HepG2 (cell line): ENCODE results near the gene FMNL2. TPM values are rescaled to one million over a fixed set of nuclear protein-coding genes. Genes with fewer than 3 reads are reported as not detected.

Experiments used
- BCL6 ChIP-seq: IDR thresholded peaks from 2 replicates; pipeline ENCODE4 v1.6.1; 2016; ENCODE audit warnings: missing genetic modification reagents, missing compliant biosample characterization
- FOXJ3 ChIP-seq: sonication (generic); formaldehyde crosslinking; IDR thresholded peaks from 2 replicates; pipeline ENCODE4 v1.4.0; 2020; ENCODE audit warnings: missing genetic modification reagents, mild to moderate bottlenecking, borderline replicate concordance
- HNF4A ChIP-seq: sonication (generic); formaldehyde crosslinking; IDR thresholded peaks from 2 replicates; pipeline ENCODE4 v1.4.0; 2020; ENCODE audit warnings: missing genetic modification reagents
- MTF1 ChIP-seq: sonication (generic); formaldehyde crosslinking; IDR thresholded peaks from 2 replicates; pipeline ENCODE4 v1.5.0; 2020; ENCODE audit warnings: missing genetic modification reagents
- PHF5A ChIP-seq: IDR thresholded peaks from one replicate; pipeline ENCODE4 v1.6.1; 2018; ENCODE audit warnings: low read depth, missing genetic modification reagents; ENCODE audit not compliant: unreplicated experiment
- PHF8 ChIP-seq: sonication (generic); formaldehyde crosslinking; IDR thresholded peaks from 2 replicates; pipeline ENCODE4 v1.5.0; 2020; ENCODE audit warnings: missing genetic modification reagents
- SOX6 ChIP-seq, 2 experiments: fragments of 450-650 bp in 1 of 2; sonication (generic) in 1 of 2; formaldehyde crosslinking in 1 of 2; IDR thresholded peaks; 2 replicates each; pipeline versions ENCODE4 v1.4.0 to v1.6.1; 2017 to 2020; ENCODE audit warnings: antibody characterized with exemption in 1 of 2, mild to moderate bottlenecking in 1 of 2, missing genetic modification reagents in 1 of 2
- XRCC5 ChIP-seq: fragments of 200-400 bp; formaldehyde crosslinking; optimal IDR thresholded peaks from 2 replicates; pipeline ENCODE3; 2017; ENCODE audit warnings: mild to moderate bottlenecking, low read length
- ZC3H4 ChIP-seq: sonication (generic); formaldehyde crosslinking; IDR thresholded peaks from 2 replicates; pipeline ENCODE4 v1.4.0; 2020; ENCODE audit warnings: missing genetic modification reagents, borderline replicate concordance
- ZEB1 ChIP-seq: IDR thresholded peaks from 2 replicates; pipeline ENCODE4 v1.6.1; 2012; ENCODE audit warnings: mild to moderate bottlenecking, low read depth, inconsistent platforms; ENCODE audit not compliant: insufficient replicate concordance
- ZNF121 ChIP-seq: sonication (generic); formaldehyde crosslinking; IDR thresholded peaks from 2 replicates; pipeline ENCODE4 v1.5.0; 2020; ENCODE audit warnings: mild to moderate bottlenecking, missing genetic modification reagents
- ZNF30 ChIP-seq: sonication (generic); formaldehyde crosslinking; IDR thresholded peaks from 2 replicates; pipeline ENCODE4 v1.5.0; 2020; ENCODE audit warnings: mild to moderate bottlenecking, missing genetic modification reagents
- polyA plus RNA-seq, 8 experiments: library from polyadenylated mRNA; depleted of rRNA in 3 of 8; stranded (reverse) in 7 of 8; unstranded in 1 of 8; fragments of >200 nt; fragmentation: Illumina TruSeq in 4 of 8; extraction: Trizol in 4 of 8; gene quantifications; 2 replicates each; pipeline versions ENCODE4 v1.2.1 to v1.2.3, GENCODE V29; 2011 to 2016; ENCODE audit warnings: low read depth in 4 of 8, missing spikeins in 1 of 8, mixed read lengths in 1 of 8; ENCODE audit not compliant: insufficient read depth in 1 of 8
- total RNA-seq, 5 experiments: library from RNA; depleted of rRNA; stranded (reverse); fragments of >200 nt; fragmentation: Illumina TruSeq; extraction: Trizol; gene quantifications; 2 replicates each; pipeline ENCODE4 v1.2.3, GENCODE V29; 2016; ENCODE audit warnings: low read depth in 1 of 5
- TF ChIP-seq, protein P1 (sequence below): fragments of 450-650 bp; IDR thresholded peaks from 2 replicates; pipeline ENCODE4 v1.6.1; 2017; ENCODE audit warnings: mild to moderate bottlenecking
- TF ChIP-seq, protein P2 (sequence below): IDR thresholded peaks from 2 replicates; pipeline ENCODE4 v1.6.1; 2016; ENCODE audit warnings: low read depth
- TF ChIP-seq, protein P3 (sequence below): sonication (generic); formaldehyde crosslinking; IDR thresholded peaks from 2 replicates; pipeline ENCODE4 v1.9.0; 2022; ENCODE audit warnings: missing genetic modification reagents, mild to moderate bottlenecking, borderline replicate concordance
- TF ChIP-seq, protein P4 (sequence below): sonication (generic); formaldehyde crosslinking; IDR thresholded peaks from 2 replicates; pipeline ENCODE4 v1.4.0; 2020; ENCODE audit warnings: mild to moderate bottlenecking, missing genetic modification reagents
- TF ChIP-seq, protein P5 (sequence below), 2 experiments: sonication (generic) in 1 of 2; formaldehyde crosslinking in 1 of 2; IDR thresholded peaks; 2 replicates each; pipeline versions ENCODE4 v1.4.0 to v1.6.1; 2016 to 2020; ENCODE audit warnings: borderline replicate concordance in 1 of 2, low read depth in 1 of 2, mild to moderate bottlenecking in 1 of 2, missing genetic modification reagents in 1 of 2
- TF ChIP-seq, protein P6 (sequence below): sonication (generic); formaldehyde crosslinking; IDR thresholded peaks from 2 replicates; pipeline ENCODE4 v1.8.1; 2023; ENCODE audit warnings: missing genetic modification reagents, inconsistent platforms, borderline replicate concordance

Gene FMNL2
- total and polyA plus RNA-seq, 2 of the 13 experiments (the other 11 are each of a cell fraction or from before 2014, with no cell fraction given), result 66.5 to 67.7 TPM

DNA sequence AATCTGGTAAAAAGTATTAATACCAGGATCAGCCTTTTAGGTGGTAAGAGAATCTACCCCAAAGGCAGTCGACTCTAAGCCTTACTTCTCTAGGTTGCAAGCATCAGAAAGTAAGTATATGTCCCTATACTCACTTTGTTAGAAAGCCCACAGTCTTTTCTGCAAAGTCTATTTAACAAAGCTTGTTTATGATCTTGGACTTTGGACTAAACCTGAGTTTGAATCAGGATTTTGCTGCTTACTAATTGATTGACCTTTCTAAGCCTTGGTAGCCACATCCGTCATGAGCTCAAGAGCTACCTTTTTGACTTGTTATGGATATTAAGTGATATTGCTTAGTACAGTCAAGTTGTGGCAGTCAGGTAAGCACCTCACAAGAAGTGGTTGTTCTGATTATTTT, 18.4 kb downstream of the FMNL2 start (continued):
- TF ChIP-seq, protein P1, sequence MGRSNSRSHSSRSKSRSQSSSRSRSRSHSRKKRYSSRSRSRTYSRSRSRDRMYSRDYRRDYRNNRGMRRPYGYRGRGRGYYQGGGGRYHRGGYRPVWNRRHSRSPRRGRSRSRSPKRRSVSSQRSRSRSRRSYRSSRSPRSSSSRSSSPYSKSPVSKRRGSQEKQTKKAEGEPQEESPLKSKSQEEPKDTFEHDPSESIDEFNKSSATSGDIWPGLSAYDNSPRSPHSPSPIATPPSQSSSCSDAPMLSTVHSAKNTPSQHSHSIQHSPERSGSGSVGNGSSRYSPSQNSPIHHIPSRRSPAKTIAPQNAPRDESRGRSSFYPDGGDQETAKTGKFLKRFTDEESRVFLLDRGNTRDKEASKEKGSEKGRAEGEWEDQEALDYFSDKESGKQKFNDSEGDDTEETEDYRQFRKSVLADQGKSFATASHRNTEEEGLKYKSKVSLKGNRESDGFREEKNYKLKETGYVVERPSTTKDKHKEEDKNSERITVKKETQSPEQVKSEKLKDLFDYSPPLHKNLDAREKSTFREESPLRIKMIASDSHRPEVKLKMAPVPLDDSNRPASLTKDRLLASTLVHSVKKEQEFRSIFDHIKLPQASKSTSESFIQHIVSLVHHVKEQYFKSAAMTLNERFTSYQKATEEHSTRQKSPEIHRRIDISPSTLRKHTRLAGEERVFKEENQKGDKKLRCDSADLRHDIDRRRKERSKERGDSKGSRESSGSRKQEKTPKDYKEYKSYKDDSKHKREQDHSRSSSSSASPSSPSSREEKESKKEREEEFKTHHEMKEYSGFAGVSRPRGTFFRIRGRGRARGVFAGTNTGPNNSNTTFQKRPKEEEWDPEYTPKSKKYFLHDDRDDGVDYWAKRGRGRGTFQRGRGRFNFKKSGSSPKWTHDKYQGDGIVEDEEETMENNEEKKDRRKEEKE, result no peak
- TF ChIP-seq MTF1 (CRISPR knock-in tag), result no peak
- TF ChIP-seq, protein P2, sequence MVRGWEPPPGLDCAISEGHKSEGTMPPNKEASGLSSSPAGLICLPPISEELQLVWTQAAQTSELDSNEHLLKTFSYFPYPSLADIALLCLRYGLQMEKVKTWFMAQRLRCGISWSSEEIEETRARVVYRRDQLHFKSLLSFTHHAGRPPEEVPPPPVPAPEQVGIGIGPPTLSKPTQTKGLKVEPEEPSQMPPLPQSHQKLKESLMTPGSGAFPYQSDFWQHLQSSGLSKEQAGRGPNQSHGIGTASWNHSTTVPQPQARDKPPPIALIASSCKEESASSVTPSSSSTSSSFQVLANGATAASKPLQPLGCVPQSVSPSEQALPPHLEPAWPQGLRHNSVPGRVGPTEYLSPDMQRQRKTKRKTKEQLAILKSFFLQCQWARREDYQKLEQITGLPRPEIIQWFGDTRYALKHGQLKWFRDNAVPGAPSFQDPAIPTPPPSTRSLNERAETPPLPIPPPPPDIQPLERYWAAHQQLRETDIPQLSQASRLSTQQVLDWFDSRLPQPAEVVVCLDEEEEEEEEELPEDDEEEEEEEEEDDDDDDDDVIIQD (CRISPR knock-in tag), result peak; percentile 59; the same call in 1 of the 2 replicates
- TF ChIP-seq, protein P3, sequence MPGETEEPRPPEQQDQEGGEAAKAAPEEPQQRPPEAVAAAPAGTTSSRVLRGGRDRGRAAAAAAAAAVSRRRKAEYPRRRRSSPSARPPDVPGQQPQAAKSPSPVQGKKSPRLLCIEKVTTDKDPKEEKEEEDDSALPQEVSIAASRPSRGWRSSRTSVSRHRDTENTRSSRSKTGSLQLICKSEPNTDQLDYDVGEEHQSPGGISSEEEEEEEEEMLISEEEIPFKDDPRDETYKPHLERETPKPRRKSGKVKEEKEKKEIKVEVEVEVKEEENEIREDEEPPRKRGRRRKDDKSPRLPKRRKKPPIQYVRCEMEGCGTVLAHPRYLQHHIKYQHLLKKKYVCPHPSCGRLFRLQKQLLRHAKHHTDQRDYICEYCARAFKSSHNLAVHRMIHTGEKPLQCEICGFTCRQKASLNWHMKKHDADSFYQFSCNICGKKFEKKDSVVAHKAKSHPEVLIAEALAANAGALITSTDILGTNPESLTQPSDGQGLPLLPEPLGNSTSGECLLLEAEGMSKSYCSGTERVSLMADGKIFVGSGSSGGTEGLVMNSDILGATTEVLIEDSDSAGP, result no peak
- TF ChIP-seq, protein P4, sequence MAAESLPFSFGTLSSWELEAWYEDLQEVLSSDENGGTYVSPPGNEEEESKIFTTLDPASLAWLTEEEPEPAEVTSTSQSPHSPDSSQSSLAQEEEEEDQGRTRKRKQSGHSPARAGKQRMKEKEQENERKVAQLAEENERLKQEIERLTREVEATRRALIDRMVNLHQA (CRISPR knock-in tag), result no peak
- TF ChIP-seq, protein P5, sequence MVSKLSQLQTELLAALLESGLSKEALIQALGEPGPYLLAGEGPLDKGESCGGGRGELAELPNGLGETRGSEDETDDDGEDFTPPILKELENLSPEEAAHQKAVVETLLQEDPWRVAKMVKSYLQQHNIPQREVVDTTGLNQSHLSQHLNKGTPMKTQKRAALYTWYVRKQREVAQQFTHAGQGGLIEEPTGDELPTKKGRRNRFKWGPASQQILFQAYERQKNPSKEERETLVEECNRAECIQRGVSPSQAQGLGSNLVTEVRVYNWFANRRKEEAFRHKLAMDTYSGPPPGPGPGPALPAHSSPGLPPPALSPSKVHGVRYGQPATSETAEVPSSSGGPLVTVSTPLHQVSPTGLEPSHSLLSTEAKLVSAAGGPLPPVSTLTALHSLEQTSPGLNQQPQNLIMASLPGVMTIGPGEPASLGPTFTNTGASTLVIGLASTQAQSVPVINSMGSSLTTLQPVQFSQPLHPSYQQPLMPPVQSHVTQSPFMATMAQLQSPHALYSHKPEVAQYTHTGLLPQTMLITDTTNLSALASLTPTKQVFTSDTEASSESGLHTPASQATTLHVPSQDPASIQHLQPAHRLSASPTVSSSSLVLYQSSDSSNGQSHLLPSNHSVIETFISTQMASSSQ (IDR thresholded peaks at IDR 0.05; ENCODE audit: low read depth), result no peak
- TF ChIP-seq, protein P5 (CRISPR knock-in tag; IDR thresholded peaks at IDR 0.05; ENCODE audit: borderline replicate concordance), result no peak
- no peak for TF ChIP-seq PHF8 (CRISPR knock-in tag)
- no peak for TF ChIP-seq XRCC5
- no peak for TF ChIP-seq ZNF30
- no peak for TF ChIP-seq ZEB1
- TF ChIP-seq FOXJ3 (CRISPR knock-in tag), result peak; percentile 41; the same call in 1 of the 2 replicates
- no peak for TF ChIP-seq PHF5A (CRISPR knock-in tag)
- peak; percentile 90 for TF ChIP-seq BCL6
- no peak for TF ChIP-seq ZC3H4 (CRISPR knock-in tag)
- TF ChIP-seq ZNF121 (CRISPR knock-in tag), result no peak
- TF ChIP-seq, protein P6, sequence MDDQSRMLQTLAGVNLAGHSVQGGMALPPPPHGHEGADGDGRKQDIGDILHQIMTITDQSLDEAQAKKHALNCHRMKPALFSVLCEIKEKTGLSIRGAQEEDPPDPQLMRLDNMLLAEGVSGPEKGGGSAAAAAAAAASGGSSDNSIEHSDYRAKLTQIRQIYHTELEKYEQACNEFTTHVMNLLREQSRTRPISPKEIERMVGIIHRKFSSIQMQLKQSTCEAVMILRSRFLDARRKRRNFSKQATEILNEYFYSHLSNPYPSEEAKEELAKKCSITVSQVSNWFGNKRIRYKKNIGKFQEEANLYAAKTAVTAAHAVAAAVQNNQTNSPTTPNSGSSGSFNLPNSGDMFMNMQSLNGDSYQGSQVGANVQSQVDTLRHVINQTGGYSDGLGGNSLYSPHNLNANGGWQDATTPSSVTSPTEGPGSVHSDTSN (CRISPR knock-in tag), result no peak
- no peak for TF ChIP-seq SOX6 (IDR thresholded peaks at IDR 0.05)
- peak; percentile 51 for TF ChIP-seq SOX6 (CRISPR knock-in tag; IDR thresholded peaks at IDR 0.05)
- TF ChIP-seq HNF4A (CRISPR knock-in tag), result peak; percentile 83
